Measurements from ENCODE around the gene UNC45B. TPM values are rescaled to one million over a fixed set of nuclear protein-coding genes. Genes with fewer than 3 reads are reported as not detected.
"Not testable (repeated sequence)": the region's sequence is repeated elsewhere in the genome, so short reads cannot be mapped to it uniquely, and the experiment has no call there.

UNC45B gene
- total and polyA plus RNA-seq, 2 donors (not counting 1 experiment from before 2014, with no cell fraction given): not detected

GRCh38 chr17:35195062-35195461 lies 47.4 kb downstream of the UNC45B start:
- H3K4me1 Mint-ChIP-seq; H3K9ac ChIP-seq (ENCODE audit: low read length); H3K4me3 ChIP-seq (ENCODE audit: control extremely low read depth in 1 of 5, extremely low read depth in 1 of 5, insufficient read depth in 1 of 5, low read depth in 2 of 5, low read length in 4 of 5); DNase-seq; H3K9me3 ChIP-seq (ENCODE audit: control extremely low read depth in 1 of 3, control insufficient read depth in 2 of 3, insufficient read depth in 1 of 3, low read length in 2 of 3); H3K9me3 Mint-ChIP-seq (ENCODE audit: insufficient read depth); H3K4me2 ChIP-seq (replicated peaks; ENCODE audit: low read depth, low read length, poor library complexity, severe bottlenecking); H3K4me1 ChIP-seq (ENCODE audit: control insufficient read depth in 2 of 2, insufficient read depth in 2 of 2, low read length in 2 of 2); H3K27ac ChIP-seq (ENCODE audit: low read length in 2 of 2); H3K4me3 Mint-ChIP-seq; POLR2A ChIA-PET; H3K27ac Mint-ChIP-seq; H3K79me2 ChIP-seq (ENCODE audit: control insufficient read depth, insufficient read depth, low read length); ATAC-seq (ENCODE audit: low read depth); H3K36me3 ChIP-seq (replicated peaks in 1 of 2; ENCODE audit: control extremely low read depth in 1 of 2, control insufficient read depth in 1 of 2, extremely low read depth in 1 of 2, insufficient read depth in 2 of 2, low read length in 1 of 2); H4K20me1 ChIP-seq (ENCODE audit: control insufficient read depth, insufficient read depth, low read length, poor library complexity, severe bottlenecking); H2AFZ ChIP-seq (ENCODE audit: insufficient read depth, low read depth, low read length, poor library complexity, severe bottlenecking); CTCF ChIA-PET; H3K27me3 ChIP-seq (replicated peaks in 1 of 4; ENCODE audit: control extremely low read depth in 1 of 4, control insufficient read depth in 3 of 4, insufficient read depth in 4 of 4, low read length in 3 of 4); intact Hi-C loops (cut with micrococcal nuclease): not testable (repeated sequence)
- peaks cover 17% of the 10 kb centered on the region for H3K27me3 Mint-ChIP-seq
- 95% methylated on average over 19 of the region's 31 CpGs for WGBS (ENCODE audit: insufficient coverage)

GRCh38 chr17:35202582-35202981 lies 55.0 kb downstream of the UNC45B start:
- H3K9me3 Mint-ChIP-seq (ENCODE audit: insufficient read depth); H3K4me3 ChIP-seq (ENCODE audit: control extremely low read depth in 1 of 5, extremely low read depth in 1 of 5, insufficient read depth in 1 of 5, low read depth in 2 of 5, low read length in 4 of 5); H3K27ac Mint-ChIP-seq; ATAC-seq (ENCODE audit: low read depth); H3K4me2 ChIP-seq (replicated peaks; ENCODE audit: low read depth, low read length, poor library complexity, severe bottlenecking); H3K4me1 ChIP-seq (ENCODE audit: control insufficient read depth in 2 of 2, insufficient read depth in 2 of 2, low read length in 2 of 2); H3K27me3 ChIP-seq (replicated peaks in 1 of 4; ENCODE audit: control extremely low read depth in 1 of 4, control insufficient read depth in 3 of 4, insufficient read depth in 4 of 4, low read length in 3 of 4); CTCF ChIA-PET; H4K20me1 ChIP-seq (ENCODE audit: control insufficient read depth, insufficient read depth, low read length, poor library complexity, severe bottlenecking); H3K36me3 ChIP-seq (replicated peaks in 1 of 2; ENCODE audit: control extremely low read depth in 1 of 2, control insufficient read depth in 1 of 2, extremely low read depth in 1 of 2, insufficient read depth in 2 of 2, low read length in 1 of 2); H3K9me3 ChIP-seq (ENCODE audit: control extremely low read depth in 1 of 3, control insufficient read depth in 2 of 3, insufficient read depth in 1 of 3, low read length in 2 of 3); H3K27ac ChIP-seq (ENCODE audit: low read length in 2 of 2); intact Hi-C loops (cut with micrococcal nuclease); H3K79me2 ChIP-seq (ENCODE audit: control insufficient read depth, insufficient read depth, low read length); POLR2A ChIA-PET; H3K4me1 Mint-ChIP-seq; DNase-seq; H2AFZ ChIP-seq (ENCODE audit: insufficient read depth, low read depth, low read length, poor library complexity, severe bottlenecking); H3K4me3 Mint-ChIP-seq; H3K9ac ChIP-seq (ENCODE audit: low read length): not testable (repeated sequence)
- H3K27me3 Mint-ChIP-seq: peaks cover 29% of the 10 kb centered on the region
- WGBS (ENCODE audit: insufficient coverage): no CpG with 5 or more reads among the region's 2 CpGs

Measured in B cell (primary cell).